Measurements from ENCODE around the gene MEPE. TPM values are rescaled to one million over a fixed set of nuclear protein-coding genes. Genes with fewer than 3 reads are reported as not detected.

Gene MEPE
- total RNA-seq, 2 experiments from 2014 or later: not detected

GRCh38 chr4:87881115-87881514 is 48.3 kb downstream of the MEPE start:
- ChIA-PET CTCF (ENCODE audit: unreplicated experiment) (no interaction called here), POLR2A (no interaction called here)
- Histone ChIP-seq H3K79me2 (ENCODE audit: insufficient read depth, low read depth, low read length) (no peaks in the 10 kb centered on the region), H3K9me2 (ENCODE audit: insufficient read depth, low read length) (no peaks in the 10 kb centered on the region), H3K9me3 (ENCODE audit: low read length) (no peaks in the 10 kb centered on the region), H3K4me1 (ENCODE audit: insufficient read depth, low read length, poor library complexity, severe bottlenecking) (peaks cover 16% of the 10 kb centered on the region), H4K20me1 (ENCODE audit: insufficient read depth, low read length) (no peaks in the 10 kb centered on the region), H2AFZ (ENCODE audit: low read length) (no peak overlapping the region), H3K4me2 (ENCODE audit: low read length) (no peak overlapping the region), H3K4me3 (ENCODE audit: low read depth, low read length, poor library complexity, severe bottlenecking) (no peak overlapping the region), H3K27ac (ENCODE audit: low read depth, low read length, poor library complexity, severe bottlenecking) (no peak overlapping the region), H3K36me3 (ENCODE audit: insufficient read depth, low read length) (no peaks in the 10 kb centered on the region)
- no peak for TF ChIP-seq EZH2phosphoT487 (IDR thresholded peaks at IDR 0.05; ENCODE audit: borderline replicate concordance, low read depth, low read length)
- TF ChIP-seq CTCF (conservative IDR thresholded peaks at IDR 0.05; ENCODE audit: low read length): no peak
- no TSS peak for BruUV-seq (replicated peaks)
- intact Hi-C loops (cut with micrococcal nuclease; ENCODE audit: unreplicated experiment): no loop called here
- no peak for DNase-seq (ENCODE audit: low spot score)

- no peak for DNase-seq (ENCODE audit: low spot score)
- Histone ChIP-seq H3K27ac (ENCODE audit: low read depth, low read length, poor library complexity, severe bottlenecking) (no peak overlapping the region), H3K9me3 (ENCODE audit: low read length) (peaks cover under 1% of the 10 kb centered on the region; the same call in 1 of the 2 replicates), H3K4me3 (ENCODE audit: low read depth, low read length, poor library complexity, severe bottlenecking) (no peak overlapping the region), H3K79me2 (ENCODE audit: insufficient read depth, low read depth, low read length) (no peaks in the 10 kb centered on the region), H4K20me1 (ENCODE audit: insufficient read depth, low read length) (no peaks in the 10 kb centered on the region), H2AFZ (ENCODE audit: low read length) (no peak overlapping the region), H3K4me2 (ENCODE audit: low read length) (no peak overlapping the region), H3K9me2 (ENCODE audit: insufficient read depth, low read length) (no peaks in the 10 kb centered on the region), H3K36me3 (ENCODE audit: insufficient read depth, low read length) (no peaks in the 10 kb centered on the region), H3K4me1 (ENCODE audit: insufficient read depth, low read length, poor library complexity, severe bottlenecking) (peaks cover 20% of the 10 kb centered on the region)
- CTCF ChIA-PET (ENCODE audit: unreplicated experiment): no interaction called here
- intact Hi-C loops (cut with micrococcal nuclease; ENCODE audit: unreplicated experiment): no loop called here
- POLR2A ChIA-PET: interaction anchor here (1.0 kb wide), 1 partner anchor 267 kb away, joined by 3 read pairs; no protein-coding TSS in a partner anchor
- no TSS peak for BruUV-seq (replicated peaks)
- no peak for TF ChIP-seq EZH2phosphoT487 (IDR thresholded peaks at IDR 0.05; ENCODE audit: borderline replicate concordance, low read depth, low read length)
- no peak for TF ChIP-seq CTCF (conservative IDR thresholded peaks at IDR 0.05; ENCODE audit: low read length)
Observed at GRCh38 chr4:87882321-87882720, 49.6 kb downstream of the MEPE start.

GRCh38 chr4:87882861-87883260 is 50.1 kb downstream of the MEPE start:
- H2AFZ ChIP-seq (ENCODE audit: low read length): no peak overlapping the region
- H3K79me2 ChIP-seq (ENCODE audit: insufficient read depth, low read depth, low read length): no peaks in the 10 kb centered on the region
- H3K4me2 ChIP-seq (ENCODE audit: low read length): no peak overlapping the region
- H3K27ac ChIP-seq (ENCODE audit: low read depth, low read length, poor library complexity, severe bottlenecking): no peak overlapping the region
- no peak for TF ChIP-seq EZH2phosphoT487 (IDR thresholded peaks at IDR 0.05; ENCODE audit: borderline replicate concordance, low read depth, low read length)
- no peak for TF ChIP-seq CTCF (conservative IDR thresholded peaks at IDR 0.05; ENCODE audit: low read length)
- H3K4me1 ChIP-seq (ENCODE audit: insufficient read depth, low read length, poor library complexity, severe bottlenecking): peaks cover 20% of the 10 kb centered on the region
- POLR2A ChIA-PET: interaction anchor here (1.0 kb wide), 1 partner anchor 266 kb away, joined by 3 read pairs; no protein-coding TSS in a partner anchor
- no peak for DNase-seq (ENCODE audit: low spot score)
- intact Hi-C loops (cut with micrococcal nuclease; ENCODE audit: unreplicated experiment): no loop called here
- BruUV-seq (replicated peaks): no TSS peak
- H4K20me1 ChIP-seq (ENCODE audit: insufficient read depth, low read length): no peaks in the 10 kb centered on the region
- H3K9me2 ChIP-seq (ENCODE audit: insufficient read depth, low read length): no peaks in the 10 kb centered on the region
- H3K9me3 ChIP-seq (ENCODE audit: low read length): peaks cover 6% of the 10 kb centered on the region; the same call in 1 of the 2 replicates
- CTCF ChIA-PET (ENCODE audit: unreplicated experiment): no interaction called here
- H3K36me3 ChIP-seq (ENCODE audit: insufficient read depth, low read length): no peaks in the 10 kb centered on the region
- no peak overlapping the region for H3K4me3 ChIP-seq (ENCODE audit: low read depth, low read length, poor library complexity, severe bottlenecking)
